Activated CD8-positive, alpha-beta T cell treated with anti-CD3 and anti-CD28 coated beads for 36 hours (primary cell): ENCODE results near the gene RTL1. TPM values are rescaled to one million over a fixed set of nuclear protein-coding genes. Genes with fewer than 3 reads are reported as not detected.

Experiments used
- ATAC-seq: fragments of 200-7000 bp; cut with Tn5 transposase; one replicate; pipeline ENCODE4 v1.10.0; 2021; ENCODE audit warnings: mild to moderate bottlenecking, moderate library complexity
- CTCF ChIA-PET: fragments of 350-600 bp; sonication (Branson Sonifier 250); formaldehyde crosslinking; loops from one replicate; lab custom pipeline; 2021; ENCODE audit warnings: antibody characterized with exemption; lab: Charles Lee
- POLR2A ChIA-PET: fragments of 350-600 bp; sonication (Branson Sonifier 250); formaldehyde crosslinking; loops from one replicate; lab custom pipeline; 2021; ENCODE audit warnings: antibody characterized with exemption; lab: Charles Lee
- DNase-seq: peaks from one replicate; pipeline ENCODE4 v3.0.0-alpha.2; 2020
- H3K27ac Mint-ChIP-seq: one replicate; pipeline ENCODE4 v1.8.0; 2021; ENCODE audit warnings: mild to moderate bottlenecking, mixed read lengths
- H3K27me3 Mint-ChIP-seq: one replicate; pipeline ENCODE4 v1.8.0; 2021; ENCODE audit warnings: mixed read lengths
- H3K36me3 Mint-ChIP-seq: one replicate; pipeline ENCODE4 v1.8.0; 2021; ENCODE audit warnings: low read depth, mixed read lengths
- H3K4me1 Mint-ChIP-seq: one replicate; pipeline ENCODE4 v1.8.0; 2021; ENCODE audit warnings: low read depth, mixed read lengths
- H3K4me3 Mint-ChIP-seq: one replicate; pipeline ENCODE4 v1.8.0; 2021; ENCODE audit warnings: mild to moderate bottlenecking, moderate library complexity, mixed read lengths
- H3K9me3 Mint-ChIP-seq: one replicate; pipeline ENCODE4 v1.8.0; 2021; ENCODE audit warnings: mixed read lengths
- intact Hi-C: fragments of 100-400 bp; cut with micrococcal nuclease; formaldehyde crosslinking; loops from one replicate; pipeline ENCODE4 v1.10.0; 2022
- total RNA-seq, 2 experiments: library from RNA; stranded (reverse); gene quantifications; one replicate each; pipeline ENCODE4 v1.2.3, GENCODE V29; 2021
- TF ChIP-seq, protein P1 (sequence below): fragments of 200-600 bp; IDR thresholded peaks from one replicate; pipeline ENCODE4 v1.8.0; 2022; ENCODE audit warnings: antibody characterized with exemption, mild to moderate bottlenecking

RTL1 gene
- total RNA-seq, 2 experiments from 2014 or later: not detected

DNA sequence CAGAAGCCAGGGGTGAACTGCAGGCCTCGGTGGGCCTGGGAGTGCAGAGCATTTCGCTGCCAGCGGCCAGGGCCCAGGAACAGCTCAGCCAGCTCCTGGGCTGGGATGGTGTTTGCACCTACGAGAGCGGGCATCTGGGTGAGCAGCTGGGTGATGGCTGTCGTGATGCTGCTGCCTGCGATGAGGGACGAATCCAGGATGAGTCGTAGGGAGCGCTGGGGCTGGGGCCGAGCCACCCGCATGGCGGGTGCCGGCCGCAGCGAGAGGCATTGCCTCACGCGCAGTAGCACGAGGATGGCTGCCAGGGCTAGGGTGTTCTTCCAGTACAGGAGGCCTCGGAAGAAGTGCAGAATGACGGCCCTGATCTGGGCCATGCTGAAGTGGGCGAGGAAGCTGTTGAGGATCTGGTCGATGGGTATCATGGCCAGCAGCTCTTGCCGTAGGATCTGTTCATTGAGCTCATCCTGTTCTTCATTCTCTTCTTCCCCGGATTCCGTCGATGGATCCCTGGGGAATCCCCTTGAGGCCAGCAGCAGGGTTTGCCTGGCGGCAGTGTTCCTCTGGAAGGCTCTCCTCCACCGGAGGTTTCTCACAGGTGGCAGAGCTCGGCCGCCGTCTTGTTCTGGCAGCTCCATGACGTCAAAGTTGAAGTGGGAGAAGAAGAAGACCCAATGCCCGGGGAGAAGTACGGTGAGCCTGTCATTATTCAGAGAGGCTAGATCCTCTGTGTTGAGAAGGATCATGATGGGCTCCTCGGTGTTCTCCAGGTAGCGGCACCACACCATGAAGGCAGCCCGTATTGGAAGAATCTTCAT, 22.1 kb downstream of the RTL1 start:
- no peaks in the 10 kb centered on the region for H3K4me1 Mint-ChIP-seq
- intact Hi-C loops: no loop called here

DNA sequence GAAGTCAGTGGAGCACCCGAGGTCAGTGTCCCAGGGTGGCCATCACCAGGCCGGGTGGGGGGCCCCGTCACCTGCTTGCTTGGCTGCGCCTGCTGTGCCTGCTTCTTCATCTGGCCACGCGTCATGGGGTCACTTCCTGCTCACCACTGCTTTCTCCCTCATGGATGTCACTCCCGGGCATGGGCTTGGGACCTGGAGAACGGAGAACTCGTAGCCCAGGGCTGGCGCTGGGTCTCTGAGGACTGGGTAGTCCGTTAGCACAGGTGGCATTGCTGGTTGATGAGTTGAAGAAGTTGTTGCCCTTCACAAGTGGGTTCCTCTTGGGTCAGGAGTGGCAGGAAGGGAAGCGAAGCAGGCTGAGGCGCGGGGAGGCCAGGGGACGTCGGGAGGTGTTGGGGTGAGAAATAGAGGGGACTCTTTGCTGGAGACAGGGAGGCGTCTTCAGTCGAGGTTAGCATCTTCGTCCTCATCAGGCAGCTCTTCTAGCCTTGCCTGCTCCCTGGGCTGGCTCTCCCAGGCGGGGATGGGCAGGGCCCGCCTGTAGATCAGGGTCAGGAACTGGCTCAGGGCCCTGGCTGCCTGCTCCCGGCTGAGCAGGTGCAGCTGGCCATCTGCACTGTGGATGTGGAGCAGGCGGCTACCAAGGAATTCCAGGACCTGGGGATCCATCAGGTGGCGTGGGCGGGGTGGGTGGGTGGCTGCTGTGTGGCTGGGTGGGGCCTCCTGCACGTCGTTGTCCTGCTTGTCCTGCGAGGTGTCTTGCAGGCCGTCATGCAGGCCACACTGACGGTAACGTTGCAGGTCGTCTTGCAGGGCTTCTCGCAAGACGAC, 23.0 kb downstream of the RTL1 start:
- Mint-ChIP-seq H3K4me3 (no peak overlapping the region), H3K9me3 (no peaks in the 10 kb centered on the region), H3K4me1 (no peaks in the 10 kb centered on the region), H3K36me3 (no peaks in the 10 kb centered on the region), H3K27me3 (no peaks in the 10 kb centered on the region), H3K27ac (no peak overlapping the region)
- ChIA-PET POLR2A (no interaction called here), CTCF (no interaction called here)
- ATAC-seq (no peak), DNase-seq (no peak)
- intact Hi-C loops: no loop called here
- TF ChIP-seq, protein P1, sequence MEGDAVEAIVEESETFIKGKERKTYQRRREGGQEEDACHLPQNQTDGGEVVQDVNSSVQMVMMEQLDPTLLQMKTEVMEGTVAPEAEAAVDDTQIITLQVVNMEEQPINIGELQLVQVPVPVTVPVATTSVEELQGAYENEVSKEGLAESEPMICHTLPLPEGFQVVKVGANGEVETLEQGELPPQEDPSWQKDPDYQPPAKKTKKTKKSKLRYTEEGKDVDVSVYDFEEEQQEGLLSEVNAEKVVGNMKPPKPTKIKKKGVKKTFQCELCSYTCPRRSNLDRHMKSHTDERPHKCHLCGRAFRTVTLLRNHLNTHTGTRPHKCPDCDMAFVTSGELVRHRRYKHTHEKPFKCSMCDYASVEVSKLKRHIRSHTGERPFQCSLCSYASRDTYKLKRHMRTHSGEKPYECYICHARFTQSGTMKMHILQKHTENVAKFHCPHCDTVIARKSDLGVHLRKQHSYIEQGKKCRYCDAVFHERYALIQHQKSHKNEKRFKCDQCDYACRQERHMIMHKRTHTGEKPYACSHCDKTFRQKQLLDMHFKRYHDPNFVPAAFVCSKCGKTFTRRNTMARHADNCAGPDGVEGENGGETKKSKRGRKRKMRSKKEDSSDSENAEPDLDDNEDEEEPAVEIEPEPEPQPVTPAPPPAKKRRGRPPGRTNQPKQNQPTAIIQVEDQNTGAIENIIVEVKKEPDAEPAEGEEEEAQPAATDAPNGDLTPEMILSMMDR: no peak

More for the DNA sequence above, 22.1 kb downstream of the RTL1 start:
- ChIA-PET POLR2A (no interaction called here), CTCF (interaction anchor here (1.2 kb wide), 1 partner anchor 19 kb away, joined by 3 read pairs; no protein-coding TSS in a partner anchor)
- ATAC-seq: no peak
- Mint-ChIP-seq H3K36me3 (no peaks in the 10 kb centered on the region), H3K27me3 (no peaks in the 10 kb centered on the region), H3K9me3 (no peaks in the 10 kb centered on the region), H3K4me3 (no peak overlapping the region), H3K27ac (no peak overlapping the region)
- TF ChIP-seq, protein P1: no peak
- no peak for DNase-seq

DNA sequence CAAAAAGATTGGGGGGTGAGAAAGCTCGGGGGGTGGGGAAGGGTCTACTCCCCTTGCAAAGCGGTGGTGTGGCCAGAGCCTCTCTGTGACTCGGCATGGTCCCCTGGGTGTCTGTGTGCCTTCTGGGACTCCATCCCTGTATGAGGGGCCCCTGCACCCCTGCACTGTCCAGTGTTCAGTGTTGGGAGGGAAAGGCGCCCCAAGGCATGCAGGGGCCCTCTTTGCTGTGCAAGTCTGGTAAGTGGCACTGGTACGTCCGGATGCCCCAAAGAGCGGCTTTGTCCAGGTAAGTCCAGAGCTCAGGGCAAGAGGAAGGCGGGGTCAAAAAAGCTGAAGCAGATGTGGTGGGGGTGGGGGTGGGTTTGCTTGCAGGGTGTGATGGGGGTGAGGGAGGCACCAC, 23.7 kb downstream of the RTL1 start:
- Mint-ChIP-seq H3K27me3 (no peaks in the 10 kb centered on the region), H3K4me1 (no peaks in the 10 kb centered on the region), H3K9me3 (no peaks in the 10 kb centered on the region), H3K27ac (no peak overlapping the region), H3K36me3 (no peaks in the 10 kb centered on the region), H3K4me3 (no peak overlapping the region)
- DNase-seq: no peak
- intact Hi-C loops: no loop called here
- ChIA-PET POLR2A (no interaction called here), CTCF (no interaction called here)
- TF ChIP-seq, protein P1: no peak
- ATAC-seq: no peak

DNA sequence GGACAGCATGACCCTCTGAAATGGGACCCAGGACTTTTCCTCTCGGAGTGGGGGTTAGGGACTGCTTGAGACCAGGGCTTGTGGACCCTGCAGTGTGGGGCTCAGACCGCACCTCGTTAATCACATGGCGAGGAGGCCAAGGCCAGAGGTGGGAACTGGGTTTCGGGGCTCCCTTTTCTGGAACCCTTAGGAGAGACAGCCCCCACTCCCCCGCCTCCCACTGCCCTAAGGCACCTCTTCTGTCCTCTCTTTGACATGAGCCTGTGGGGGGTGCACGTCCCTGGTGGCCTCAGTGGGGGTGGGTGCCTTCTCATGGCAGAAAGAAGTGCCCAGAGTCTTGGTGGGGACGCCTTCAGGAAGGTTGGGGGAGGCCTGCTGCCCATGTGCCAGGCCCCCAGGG, 24.3 kb downstream of the RTL1 start:
- CTCF ChIA-PET: no interaction called here
- H3K4me3 Mint-ChIP-seq: no peak overlapping the region
- H3K9me3 Mint-ChIP-seq: no peaks in the 10 kb centered on the region
- POLR2A ChIA-PET: no interaction called here
- H3K36me3 Mint-ChIP-seq: no peaks in the 10 kb centered on the region
- ATAC-seq (no peak), DNase-seq (no peak)
- no peaks in the 10 kb centered on the region for H3K27me3 Mint-ChIP-seq
- intact Hi-C loops: no loop called here
- no peaks in the 10 kb centered on the region for H3K4me1 Mint-ChIP-seq
- H3K27ac Mint-ChIP-seq: no peak overlapping the region
- TF ChIP-seq, protein P1: no peak
